ENCODE results near the gene PHGDH.

- no peak for TF ChIP-seq POLR2A (IDR thresholded peaks at IDR 0.05)
- TF ChIP-seq, protein P1, sequence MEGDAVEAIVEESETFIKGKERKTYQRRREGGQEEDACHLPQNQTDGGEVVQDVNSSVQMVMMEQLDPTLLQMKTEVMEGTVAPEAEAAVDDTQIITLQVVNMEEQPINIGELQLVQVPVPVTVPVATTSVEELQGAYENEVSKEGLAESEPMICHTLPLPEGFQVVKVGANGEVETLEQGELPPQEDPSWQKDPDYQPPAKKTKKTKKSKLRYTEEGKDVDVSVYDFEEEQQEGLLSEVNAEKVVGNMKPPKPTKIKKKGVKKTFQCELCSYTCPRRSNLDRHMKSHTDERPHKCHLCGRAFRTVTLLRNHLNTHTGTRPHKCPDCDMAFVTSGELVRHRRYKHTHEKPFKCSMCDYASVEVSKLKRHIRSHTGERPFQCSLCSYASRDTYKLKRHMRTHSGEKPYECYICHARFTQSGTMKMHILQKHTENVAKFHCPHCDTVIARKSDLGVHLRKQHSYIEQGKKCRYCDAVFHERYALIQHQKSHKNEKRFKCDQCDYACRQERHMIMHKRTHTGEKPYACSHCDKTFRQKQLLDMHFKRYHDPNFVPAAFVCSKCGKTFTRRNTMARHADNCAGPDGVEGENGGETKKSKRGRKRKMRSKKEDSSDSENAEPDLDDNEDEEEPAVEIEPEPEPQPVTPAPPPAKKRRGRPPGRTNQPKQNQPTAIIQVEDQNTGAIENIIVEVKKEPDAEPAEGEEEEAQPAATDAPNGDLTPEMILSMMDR (IDR thresholded peaks at IDR 0.05 in 8 of 11, conservative IDR thresholded peaks at IDR 0.05 in 3 of 11) = no peak
These were observed 24.2 kb upstream of the PHGDH start for GRCh38 chr1:119687434-119688079.
